Measurements from ENCODE around the gene CHCHD3. TPM values are rescaled to one million over a fixed set of nuclear protein-coding genes. Genes with fewer than 3 reads are reported as not detected.

The CHCHD3 gene
- total RNA-seq, 1 donor from 2014 or later, result 142 TPM

GRCh38 chr7:133030346-133030745 lies 51.5 kb downstream of the CHCHD3 start:
- peaks cover 13% of the 10 kb centered on the region for H4K20me1 ChIP-seq (ENCODE audit: low read depth)
- no peak overlapping the region for H3K27ac ChIP-seq
- Mint-ChIP-seq H3K36me3 (peaks cover 4% of the 10 kb centered on the region), H3K9me3 (peaks cover 5% of the 10 kb centered on the region), H3K4me3 (no peak overlapping the region), H3K27me3 (ENCODE audit: insufficient read depth, low read depth) (no peaks in the 10 kb centered on the region), H3K27ac (no peak overlapping the region), H3K4me1 (no peaks in the 10 kb centered on the region)
- H3K4me3 ChIP-seq, result no peak overlapping the region
- no peak overlapping the region for H3K4me2 ChIP-seq
- H3K27me3 ChIP-seq, result no peaks in the 10 kb centered on the region
- no peak overlapping the region for H2AFZ ChIP-seq (replicated peaks)
- H3K36me3 ChIP-seq, result no peaks in the 10 kb centered on the region
- H3F3A ChIP-seq (ENCODE audit: low read depth), result no peaks in the 10 kb centered on the region
- H3K9ac ChIP-seq, result no peak overlapping the region
- no peaks in the 10 kb centered on the region for H3K9me3 ChIP-seq (ENCODE audit: low read depth)
- no peak for DNase-seq (ENCODE audit: low spot score)
- H3K79me2 ChIP-seq (ENCODE audit: low read depth), result peaks cover 75% of the 10 kb centered on the region
- TF ChIP-seq EZH2phosphoT487 (IDR thresholded peaks at IDR 0.05) (no peak), CTCF (IDR thresholded peaks at IDR 0.05) (no peak), EZH2 (IDR thresholded peaks at IDR 0.05) (no peak)
- H3K4me1 ChIP-seq, result no peaks in the 10 kb centered on the region

GRCh38 chr7:133029463-133029862 lies 52.4 kb downstream of the CHCHD3 start:
- Mint-ChIP-seq H3K4me1 (no peaks in the 10 kb centered on the region), H3K27me3 (ENCODE audit: insufficient read depth, low read depth) (no peaks in the 10 kb centered on the region), H3K36me3 (peaks cover 6% of the 10 kb centered on the region), H3K4me3 (no peak overlapping the region), H3K9me3 (peaks cover 5% of the 10 kb centered on the region), H3K27ac (no peak overlapping the region)
- TF ChIP-seq EZH2phosphoT487 (IDR thresholded peaks at IDR 0.05) (no peak), EZH2 (IDR thresholded peaks at IDR 0.05) (no peak), CTCF (IDR thresholded peaks at IDR 0.05) (no peak)
- Histone ChIP-seq H3F3A (ENCODE audit: low read depth) (no peaks in the 10 kb centered on the region), H3K9ac (no peak overlapping the region), H4K20me1 (ENCODE audit: low read depth) (peaks cover 13% of the 10 kb centered on the region), H3K27ac (no peak overlapping the region), H3K4me3 (no peak overlapping the region), H3K4me2 (no peak overlapping the region), H3K9me3 (ENCODE audit: low read depth) (no peaks in the 10 kb centered on the region), H2AFZ (replicated peaks) (no peak overlapping the region), H3K4me1 (no peaks in the 10 kb centered on the region), H3K36me3 (no peaks in the 10 kb centered on the region), H3K79me2 (ENCODE audit: low read depth) (peaks cover 84% of the 10 kb centered on the region), H3K27me3 (no peaks in the 10 kb centered on the region)
- no peak for DNase-seq (ENCODE audit: low spot score)

- TF ChIP-seq EZH2 (IDR thresholded peaks at IDR 0.05), result no peak
- no peak for TF ChIP-seq CTCF (IDR thresholded peaks at IDR 0.05)
- no peak for TF ChIP-seq EZH2phosphoT487 (IDR thresholded peaks at IDR 0.05)
- H3K4me1 ChIP-seq, result no peaks in the 10 kb centered on the region
- no peaks in the 10 kb centered on the region for H3K27me3 ChIP-seq
- no peak for DNase-seq (ENCODE audit: low spot score)
- H3F3A ChIP-seq (ENCODE audit: low read depth), result no peaks in the 10 kb centered on the region
- H3K27ac ChIP-seq, result no peak overlapping the region
- H2AFZ ChIP-seq (replicated peaks), result no peak overlapping the region
- H3K4me2 ChIP-seq, result no peak overlapping the region
- H3K4me3 ChIP-seq, result no peak overlapping the region
- peaks cover 5% of the 10 kb centered on the region for H3K9me3 Mint-ChIP-seq
- peaks cover 68% of the 10 kb centered on the region for H3K79me2 ChIP-seq (ENCODE audit: low read depth)
- no peak overlapping the region for H3K4me3 Mint-ChIP-seq
- no peak overlapping the region for H3K9ac ChIP-seq
- H3K36me3 Mint-ChIP-seq, result peaks cover 6% of the 10 kb centered on the region
- H3K4me1 Mint-ChIP-seq, result no peaks in the 10 kb centered on the region
- H4K20me1 ChIP-seq (ENCODE audit: low read depth), result peaks cover 13% of the 10 kb centered on the region
- no peaks in the 10 kb centered on the region for H3K9me3 ChIP-seq (ENCODE audit: low read depth)
- no peaks in the 10 kb centered on the region for H3K36me3 ChIP-seq
- no peak overlapping the region for H3K27ac Mint-ChIP-seq
- H3K27me3 Mint-ChIP-seq (ENCODE audit: insufficient read depth, low read depth), result no peaks in the 10 kb centered on the region
Measured at GRCh38 chr7:133027397-133027796, 54.5 kb downstream of the CHCHD3 start.
